ENCODE results near the gene IRX4.

IRX4 gene

DNA sequence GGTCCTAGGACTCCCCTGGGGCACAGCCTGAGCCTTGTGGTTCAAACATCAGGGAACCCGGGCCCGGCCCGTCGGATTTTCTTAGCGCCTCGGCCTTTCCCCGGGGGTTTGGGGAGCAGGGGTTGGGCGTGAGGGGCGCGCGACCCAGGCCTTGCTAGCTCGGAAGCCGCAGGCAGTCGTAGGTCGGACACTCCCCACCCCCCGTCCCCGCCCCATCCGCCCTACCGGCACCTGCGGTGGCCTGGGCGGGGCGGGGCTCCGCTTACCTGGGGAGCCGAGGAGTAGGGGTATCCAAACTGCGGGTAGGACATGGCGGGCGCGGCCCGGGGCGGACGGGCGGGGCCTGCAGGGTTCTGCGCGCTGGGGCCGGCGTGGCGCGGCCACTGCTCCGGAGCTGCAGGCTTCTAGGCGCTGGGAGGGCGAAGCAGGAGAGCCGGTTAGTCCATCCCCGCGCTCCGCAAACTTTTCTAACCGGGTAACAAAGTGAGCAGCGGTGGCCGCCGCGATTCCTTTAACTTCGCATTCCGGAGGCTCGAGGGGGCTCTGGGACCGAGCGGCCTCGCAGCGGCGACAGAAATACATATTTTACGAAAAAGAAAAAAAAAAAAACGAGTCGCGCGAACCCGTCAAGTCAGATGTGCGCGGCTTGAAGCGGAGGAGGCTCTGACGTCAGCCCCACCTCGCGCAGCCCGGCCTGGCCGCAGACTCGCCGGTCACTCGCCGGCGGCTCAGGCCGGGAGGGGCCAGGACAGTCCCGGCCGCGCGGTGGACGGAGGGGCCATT is at the start of gene IRX4:
IRX4 (minus strand) TSS at position 589 of the 783 bp plus-strand sequence; CDS start at position 311, 278 bp downstream.
- no peak for DNase-seq

DNA sequence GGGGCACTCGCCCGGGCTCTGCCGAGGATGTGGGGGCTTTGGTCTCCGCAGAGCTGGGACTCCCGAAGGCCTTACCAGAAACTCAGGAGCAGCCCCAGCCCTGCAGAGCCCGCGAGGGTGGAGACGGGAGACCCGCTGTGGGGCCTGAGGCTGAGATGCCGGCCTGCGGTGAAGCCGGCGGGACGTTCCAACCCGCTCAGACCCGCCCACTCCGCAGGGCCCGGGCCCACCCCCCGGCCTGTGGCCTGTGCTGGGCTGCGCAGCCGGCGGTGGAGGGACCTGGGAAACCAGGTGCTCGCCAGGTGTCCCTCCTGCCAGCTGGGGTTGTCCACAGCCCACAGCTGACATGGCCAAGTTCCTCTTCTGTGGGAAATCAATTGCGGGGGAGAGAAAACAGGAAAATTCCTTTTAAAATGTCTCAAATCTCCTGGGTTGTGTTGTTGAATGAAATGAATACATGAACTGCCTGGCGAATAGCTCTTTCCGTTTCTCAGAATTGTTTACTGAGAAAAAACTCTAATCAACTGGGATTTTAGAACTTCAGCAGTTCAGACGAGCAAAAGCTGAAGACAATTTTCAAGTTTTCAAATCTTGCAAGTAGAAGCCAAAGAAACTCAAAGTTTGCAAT is 49.0 kb upstream of the IRX4 start:
- peak; percentile 68 for DNase-seq

DNA sequence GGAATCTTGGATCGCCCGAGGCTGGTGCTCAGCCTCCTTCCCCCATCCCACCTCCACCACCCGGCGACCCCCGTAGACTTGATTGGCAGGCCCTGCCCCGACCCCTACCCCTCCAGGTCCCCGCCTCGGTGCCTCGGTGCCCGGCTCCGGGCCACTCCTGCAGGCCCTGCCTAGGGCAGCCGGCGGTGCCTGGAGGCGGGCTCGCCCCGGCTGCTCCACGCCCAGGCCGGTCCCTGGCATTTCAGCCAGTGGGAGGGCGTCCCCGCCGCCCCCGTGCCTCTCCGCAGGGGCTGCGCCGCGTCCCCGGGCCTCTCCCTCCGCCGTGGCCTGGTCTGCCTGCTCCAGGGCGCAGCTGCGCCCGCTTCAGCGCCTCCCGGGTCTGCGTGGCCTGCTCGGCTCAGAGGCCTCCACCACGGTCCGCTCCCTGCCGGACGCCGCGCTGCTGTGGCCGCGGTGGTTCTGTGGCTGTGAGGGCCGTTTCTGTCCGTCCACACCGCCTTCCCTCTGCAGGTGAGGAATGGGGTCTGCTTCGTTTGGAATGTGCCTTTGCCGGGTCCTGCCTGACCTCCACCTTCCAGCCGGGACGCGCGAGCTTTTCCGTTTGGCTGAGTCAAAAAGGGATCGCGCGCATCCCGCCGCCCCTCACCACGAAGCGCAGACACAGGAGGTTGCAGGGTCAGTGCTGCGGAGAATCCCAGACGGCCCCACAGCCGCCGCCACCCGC is 48.3 kb upstream of the IRX4 start:
- peak; percentile 64 for DNase-seq

DNA sequence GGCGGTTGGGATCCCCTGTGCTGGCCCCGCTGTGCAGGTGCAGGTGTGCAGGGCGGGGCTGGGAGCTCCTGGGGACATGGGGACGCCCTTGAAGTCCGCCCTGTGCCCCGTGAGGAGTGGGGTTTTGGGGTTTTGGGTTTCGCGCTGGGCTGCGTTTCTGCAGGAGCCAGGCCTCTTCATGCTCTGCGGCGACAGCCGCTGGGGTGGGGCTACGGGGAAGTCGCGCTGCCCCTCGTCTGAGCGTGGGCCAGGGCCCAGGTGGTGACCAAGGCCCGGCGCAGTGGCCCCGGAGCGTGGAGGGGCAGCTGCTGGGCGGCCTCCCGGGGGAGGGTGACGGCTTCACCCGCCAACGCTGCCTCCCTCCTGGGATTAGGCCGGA is 47.8 kb upstream of the IRX4 start:
- no peak for DNase-seq

DNA sequence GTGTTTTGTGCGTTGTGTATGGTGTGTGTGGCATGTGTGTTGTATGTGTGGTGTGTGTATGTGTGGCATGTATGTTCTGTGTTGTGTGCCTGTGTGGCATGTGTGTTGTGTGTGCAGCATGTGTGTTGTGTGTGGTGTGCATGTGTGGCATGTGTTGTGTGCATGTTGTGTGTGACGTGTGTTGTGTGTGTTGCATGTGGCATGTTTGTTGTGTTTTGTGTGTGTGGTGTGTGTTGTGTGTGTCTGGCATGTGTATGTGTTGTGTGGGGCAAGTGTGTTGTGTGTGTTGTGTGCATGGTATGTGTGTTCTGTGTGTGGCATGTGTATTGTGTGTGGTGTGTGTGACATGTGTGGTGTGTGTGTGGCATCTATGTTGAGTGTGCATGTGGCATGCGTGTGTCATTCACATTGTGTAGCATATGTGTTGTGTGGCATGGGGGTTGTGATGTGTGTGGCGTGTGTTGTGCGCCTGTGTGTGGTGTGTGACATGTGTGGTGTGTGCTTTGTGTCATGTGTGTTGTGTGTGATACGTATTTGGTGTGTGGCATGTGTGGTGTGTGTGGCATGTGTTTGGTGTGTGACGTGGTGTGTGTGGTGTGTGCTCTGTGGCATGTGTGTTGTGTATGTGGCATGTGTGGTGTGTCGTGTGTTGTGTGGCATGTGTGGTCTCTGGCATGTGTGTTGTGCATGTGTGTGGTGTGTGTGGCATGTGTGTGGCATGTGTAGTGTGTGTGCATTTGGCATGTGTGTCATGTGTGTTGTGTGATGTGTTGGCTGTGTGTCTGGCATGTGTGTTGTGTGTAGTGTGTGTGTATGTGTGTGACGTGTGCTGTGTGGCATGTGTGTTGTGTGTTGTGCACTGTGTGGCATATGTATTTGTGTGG is 46.6 kb upstream of the IRX4 start:
- DNase-seq, result no peak

DNA sequence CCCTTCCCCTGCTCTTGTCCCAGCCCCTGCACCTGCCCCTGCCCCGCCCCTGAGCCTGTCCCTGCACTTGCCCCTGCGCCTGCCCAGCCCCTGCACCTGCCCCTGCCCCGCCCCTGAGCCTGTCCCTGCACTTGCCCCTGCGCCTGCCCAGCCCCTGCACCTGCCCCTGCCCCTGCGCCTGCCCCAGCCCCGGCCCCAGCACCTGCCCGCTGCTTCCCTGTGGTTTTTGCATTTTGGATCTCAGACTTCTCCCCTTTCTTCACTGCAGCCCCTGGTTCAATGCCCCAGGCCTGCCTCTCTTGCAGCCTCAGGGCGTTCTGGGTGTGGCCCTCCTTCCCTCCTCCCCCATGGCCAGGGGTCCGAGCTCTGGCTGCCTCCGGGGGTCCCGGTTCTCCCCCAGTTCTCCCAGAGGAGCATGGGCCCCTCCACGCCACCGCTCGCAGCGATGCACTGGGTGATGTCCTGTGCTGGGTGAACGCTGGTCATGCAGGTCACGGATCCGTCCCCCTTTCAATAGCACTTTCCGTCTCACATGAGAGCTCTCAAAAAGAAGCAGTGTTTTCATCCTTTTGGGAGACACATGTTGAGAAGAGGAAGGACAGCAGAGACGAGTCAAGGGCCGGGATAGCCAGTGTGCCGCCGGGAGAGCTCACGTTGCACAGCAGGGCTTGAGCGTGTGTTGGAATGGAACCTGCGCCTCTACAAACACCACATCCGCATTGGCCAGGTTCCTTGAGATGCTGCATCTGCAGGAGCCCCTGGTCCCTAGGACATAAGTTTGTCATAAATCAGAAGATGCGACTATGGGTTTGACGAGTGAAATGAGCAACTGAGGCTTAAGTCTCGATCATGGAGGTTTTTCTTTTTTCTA is 44.0 kb upstream of the IRX4 start:
- DNase-seq, result no peak

DNA sequence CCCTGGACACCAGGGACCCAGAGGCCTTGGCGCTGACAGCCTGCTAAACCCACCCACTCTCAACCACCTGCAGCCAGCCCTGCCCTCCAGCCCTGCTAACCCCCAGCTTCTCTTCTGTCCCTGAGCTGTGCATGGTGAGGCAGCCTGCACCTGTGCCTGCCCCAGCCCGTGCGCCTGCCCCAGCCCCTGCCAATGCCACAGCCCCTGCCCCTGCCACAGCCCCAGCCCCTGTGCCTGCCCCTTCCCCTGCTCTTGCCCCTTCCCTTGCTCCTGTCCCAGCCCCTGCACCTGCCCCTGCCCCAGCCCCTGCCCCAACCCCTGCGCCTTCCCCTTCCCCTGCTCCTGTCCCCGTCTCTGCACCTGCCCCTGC is 43.3 kb upstream of the IRX4 start:
- no peak for DNase-seq

DNA sequence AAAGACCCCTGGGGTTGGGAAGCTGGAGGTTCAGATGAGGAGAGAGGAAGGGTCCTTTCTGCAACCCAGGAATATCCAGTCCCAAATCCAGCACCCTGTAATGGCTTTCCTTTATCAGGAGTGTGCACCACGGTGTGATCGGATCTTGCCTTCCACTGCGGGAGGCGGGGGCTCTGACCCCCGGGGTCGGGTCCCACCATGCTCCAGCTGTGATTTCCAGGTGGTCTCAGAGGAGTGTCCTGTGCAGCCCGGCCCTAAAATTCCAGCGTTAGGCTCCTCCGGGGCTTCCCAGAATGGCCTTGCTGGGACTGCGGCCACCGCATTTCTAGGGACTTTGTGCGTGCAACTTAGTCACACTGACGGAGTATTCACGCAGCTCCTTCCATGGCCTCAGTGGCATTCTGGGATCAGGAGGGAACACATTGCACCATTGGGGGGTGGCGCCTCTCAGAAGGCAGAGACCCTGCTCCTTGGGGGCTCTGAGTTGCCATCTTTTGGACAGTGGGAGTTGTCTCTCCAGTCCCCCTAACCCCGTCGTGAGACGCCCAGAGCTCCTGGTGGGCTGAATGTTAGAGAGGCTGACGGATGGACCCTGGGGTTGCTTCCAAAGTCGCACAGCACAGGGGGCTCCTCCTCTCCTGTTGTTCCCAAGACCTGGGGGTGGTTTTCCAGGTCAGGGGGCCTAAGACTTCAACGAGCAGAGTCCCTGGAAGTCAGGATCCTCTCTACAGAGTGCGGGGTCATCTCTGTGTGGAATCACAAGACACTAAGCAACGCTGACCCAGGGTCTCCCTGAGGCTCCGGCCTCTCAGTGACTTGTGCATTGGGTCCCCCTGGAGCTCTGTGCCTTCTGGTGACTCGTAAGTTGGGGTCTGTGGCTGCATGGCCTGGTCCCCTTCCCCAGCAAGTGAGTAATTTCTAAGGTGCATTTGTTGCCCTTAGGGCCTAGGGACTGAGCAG is 42.7 kb upstream of the IRX4 start:
- DNase-seq, result no peak

DNA sequence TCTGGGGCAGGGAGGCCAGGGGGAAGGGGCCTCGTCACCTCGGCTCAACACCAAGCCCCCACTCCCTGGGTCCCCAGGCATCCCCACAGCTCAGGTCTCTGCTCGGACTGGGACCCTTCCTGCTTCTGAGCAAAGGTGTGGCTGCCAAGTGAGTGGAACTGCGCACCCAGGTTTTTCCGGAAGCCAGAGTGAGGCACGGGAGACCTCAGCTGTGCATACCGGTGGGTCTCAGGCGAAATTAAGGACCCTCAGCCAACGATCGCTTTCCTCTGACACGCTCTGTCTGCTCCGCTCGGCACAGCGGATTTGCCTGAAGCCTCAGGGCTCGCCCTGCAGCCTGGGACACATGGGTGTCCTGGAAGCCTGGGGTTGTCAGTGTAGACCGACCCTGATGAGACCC is 41.0 kb upstream of the IRX4 start:
- no peak for DNase-seq

DNA sequence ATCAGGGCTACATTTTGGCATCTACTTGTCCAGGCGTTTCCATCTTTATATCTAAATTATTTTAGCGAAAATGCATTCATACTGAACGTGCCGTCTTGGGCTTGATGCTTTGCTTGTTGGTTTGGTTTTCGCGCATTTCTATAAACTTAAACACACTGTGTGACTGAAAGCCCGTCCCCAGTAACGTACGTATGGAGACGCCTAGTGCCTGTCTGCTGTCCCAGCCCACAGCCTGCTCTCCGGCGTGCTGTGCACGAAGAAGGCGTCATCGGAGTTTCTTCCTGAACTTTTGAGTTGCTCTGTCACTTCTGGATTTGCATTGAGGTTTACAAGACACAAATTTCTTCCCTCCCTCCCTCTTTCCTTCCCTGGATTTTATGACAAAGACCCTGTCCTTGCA is 40.6 kb upstream of the IRX4 start:
- no peak for DNase-seq

DNA sequence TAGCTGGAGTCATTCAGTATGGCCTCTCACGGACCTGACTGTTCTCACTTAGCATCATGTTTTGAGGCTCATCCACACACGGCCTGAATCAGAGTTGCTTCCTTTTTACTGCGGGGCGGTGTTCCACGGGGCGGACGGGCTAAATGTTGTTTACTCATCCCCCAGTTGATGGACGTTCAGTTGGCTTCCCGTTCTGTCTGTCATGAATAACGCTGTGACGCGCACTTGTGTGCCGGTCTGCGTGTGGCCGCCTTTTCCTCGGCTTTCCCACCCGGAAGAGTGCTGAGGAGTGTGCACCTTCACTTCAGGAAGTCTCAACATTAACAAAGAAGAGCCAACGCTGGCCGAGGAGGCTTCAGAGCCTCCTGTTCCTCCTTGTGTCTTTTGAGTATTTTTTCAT is 39.0 kb upstream of the IRX4 start:
- no peak for DNase-seq

DNA sequence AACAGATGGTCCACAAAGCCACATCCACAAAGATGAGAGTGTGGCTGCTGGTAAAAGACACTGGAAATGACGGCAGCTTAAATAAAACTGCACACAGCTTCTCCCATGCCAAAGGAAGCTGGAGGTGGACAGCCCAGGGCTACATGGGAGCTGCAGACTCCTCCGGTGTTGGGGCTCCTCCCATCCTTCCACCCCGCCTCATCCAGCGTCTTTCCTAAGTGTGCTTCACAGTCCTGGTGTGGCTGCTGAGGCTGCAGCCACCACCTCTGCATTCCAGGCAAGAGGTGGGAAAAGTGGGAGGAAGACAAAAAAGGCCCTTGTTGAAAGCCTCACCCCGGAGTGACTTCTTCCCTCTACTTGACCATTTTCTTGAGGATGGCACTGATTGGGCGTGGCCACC is 37.0 kb upstream of the IRX4 start:
- no peak for DNase-seq

DNA sequence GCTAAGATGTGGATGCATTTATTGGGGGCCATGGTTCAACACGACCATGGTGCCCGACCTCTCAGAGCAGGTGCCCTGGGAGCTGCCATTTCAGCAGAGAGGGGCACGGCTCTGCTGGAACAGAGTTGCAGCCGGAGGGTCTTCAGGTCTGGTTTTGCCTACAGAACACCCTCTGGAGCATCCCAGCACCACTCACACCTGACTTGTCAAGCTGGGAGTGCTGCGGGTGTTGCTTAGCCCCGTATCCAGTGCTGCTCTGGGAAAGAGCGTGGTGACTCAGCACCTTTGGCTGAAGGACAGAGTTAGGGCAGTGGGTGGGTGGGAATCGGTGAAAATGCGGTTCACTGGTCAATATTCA is 36.5 kb upstream of the IRX4 start:
- no peak for DNase-seq

DNA sequence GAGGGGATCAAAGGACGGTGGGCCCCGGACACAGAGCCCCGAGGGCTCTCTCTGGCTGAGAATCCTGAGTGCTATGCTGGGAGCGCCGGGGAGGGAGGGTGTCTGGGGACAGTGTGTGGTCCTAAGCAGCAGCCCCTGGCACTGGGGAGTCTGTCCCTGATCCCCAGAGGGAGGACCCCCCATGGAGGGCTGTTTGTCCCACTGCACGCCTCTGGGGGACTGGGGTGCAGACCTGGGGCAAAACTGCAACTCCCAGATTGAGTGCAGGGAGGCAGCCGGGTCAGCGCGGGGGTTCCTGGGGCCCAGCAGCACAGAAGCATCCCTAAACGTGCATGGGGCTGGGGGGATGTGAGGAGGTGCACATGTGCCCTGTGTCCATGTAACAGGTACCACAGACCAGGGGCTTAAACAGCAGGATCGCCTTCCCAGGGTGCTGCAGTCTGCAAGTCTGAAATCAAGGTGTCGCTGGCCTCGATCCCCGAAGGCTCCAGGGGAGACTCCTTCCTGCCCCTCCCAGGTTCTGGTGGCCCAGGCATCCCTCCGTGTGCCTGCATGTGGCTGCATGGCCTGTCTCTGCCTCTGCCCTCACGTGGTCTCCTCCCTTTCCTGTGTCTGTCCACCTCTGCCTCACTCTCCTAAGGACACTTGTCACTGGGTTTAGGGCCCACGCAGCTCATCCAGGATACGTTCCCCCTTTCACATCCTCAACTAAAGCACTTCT is 35.9 kb upstream of the IRX4 start:
- no peak for DNase-seq

DNA sequence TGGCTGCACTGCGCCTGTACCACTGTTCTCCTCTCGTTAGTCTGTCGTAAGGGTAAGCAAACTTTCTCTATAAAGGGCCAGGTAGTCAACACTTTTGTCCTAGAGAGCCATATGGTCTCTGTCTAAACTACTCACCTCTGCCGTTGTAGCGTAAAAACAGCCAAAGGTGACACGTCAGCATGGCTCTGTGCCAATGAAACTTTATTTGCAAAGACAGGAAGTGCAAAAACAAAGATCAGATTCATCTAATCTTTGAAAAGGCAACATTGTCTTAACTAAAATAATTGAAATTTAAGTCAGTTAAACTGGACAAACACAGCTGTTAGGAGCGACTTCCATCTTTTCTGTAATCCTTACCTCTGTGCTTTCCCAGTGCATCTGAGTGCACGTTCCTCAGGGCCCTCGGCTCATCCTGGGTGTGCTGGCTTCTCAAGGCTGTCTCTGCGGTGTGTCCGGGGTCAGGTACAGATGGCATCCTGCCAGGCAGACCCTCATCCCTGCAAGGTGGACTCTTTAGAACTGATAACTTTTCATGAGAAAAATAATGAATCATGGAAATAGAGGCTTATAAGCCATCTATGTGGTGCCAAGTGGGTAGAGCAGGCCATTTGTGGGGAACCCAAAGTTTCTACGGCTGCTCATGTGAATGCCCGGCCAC is 35.2 kb upstream of the IRX4 start:
- DNase-seq, result no peak

DNA sequence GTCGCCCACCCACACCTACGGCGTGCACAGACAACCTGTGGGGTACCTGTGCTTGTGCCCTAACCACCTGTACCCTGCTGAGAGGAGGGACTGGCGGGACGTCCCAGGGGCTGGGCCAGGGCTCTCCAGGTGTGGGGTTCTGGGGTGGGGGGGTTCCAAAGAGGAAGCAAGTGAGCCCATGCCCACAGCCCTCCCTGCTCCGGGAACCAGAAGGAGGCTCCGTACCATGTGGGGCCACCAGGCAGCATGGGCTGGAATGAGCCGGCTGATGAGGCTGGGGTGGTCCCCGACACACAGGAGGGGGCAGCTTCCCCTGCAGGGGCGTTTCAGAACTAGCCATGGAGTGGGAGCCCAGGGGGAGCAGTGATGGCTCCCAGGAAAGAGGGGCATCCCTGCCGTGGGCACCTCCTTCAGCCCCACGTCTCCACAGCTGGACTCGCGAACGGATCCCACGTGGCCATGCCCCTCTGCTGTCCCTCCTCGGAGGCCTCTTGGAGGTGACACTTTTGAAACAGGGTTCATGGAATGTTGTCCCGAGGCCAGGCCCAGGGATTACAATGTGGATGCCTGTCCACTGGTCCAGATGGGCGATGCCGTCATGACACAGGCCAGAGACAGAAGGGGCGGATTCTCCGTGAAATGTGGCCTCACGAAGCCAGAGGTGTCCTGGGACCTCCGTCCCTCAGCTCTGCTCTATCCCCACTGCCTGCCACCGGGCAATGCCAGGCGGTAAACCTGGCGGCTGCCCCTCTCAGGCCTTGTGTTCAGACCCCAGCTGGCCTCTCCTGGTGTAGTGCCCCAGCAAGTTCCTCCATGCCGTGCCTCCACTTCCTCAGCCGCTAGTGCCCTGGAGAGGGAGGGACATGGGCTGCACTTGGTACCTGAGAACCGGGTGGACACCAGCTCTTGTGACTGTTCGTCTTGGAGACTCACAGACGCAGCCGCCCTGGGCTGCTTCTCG is 33.6 kb upstream of the IRX4 start:
- no peak for DNase-seq

DNA sequence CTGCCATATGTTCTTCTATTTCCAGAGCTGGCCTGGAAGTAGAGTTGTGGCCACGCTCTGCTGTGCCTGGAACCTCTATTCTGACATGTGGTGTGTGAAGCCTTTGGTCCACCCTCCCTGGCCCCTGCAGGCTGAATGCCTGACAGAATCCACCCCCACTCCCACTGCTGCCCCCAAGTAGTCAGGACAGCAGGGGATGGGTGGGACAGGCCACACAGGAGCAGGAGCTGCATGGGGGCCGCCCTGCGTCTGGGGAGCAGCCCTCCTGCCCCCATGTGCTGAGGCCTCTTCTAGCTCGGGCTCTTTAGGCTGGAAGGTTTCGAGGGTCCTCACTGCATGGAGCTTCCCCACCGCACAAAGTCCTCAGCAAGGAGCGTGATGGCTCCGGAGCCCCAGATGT is 32.6 kb upstream of the IRX4 start:
- no peak for DNase-seq

DNA sequence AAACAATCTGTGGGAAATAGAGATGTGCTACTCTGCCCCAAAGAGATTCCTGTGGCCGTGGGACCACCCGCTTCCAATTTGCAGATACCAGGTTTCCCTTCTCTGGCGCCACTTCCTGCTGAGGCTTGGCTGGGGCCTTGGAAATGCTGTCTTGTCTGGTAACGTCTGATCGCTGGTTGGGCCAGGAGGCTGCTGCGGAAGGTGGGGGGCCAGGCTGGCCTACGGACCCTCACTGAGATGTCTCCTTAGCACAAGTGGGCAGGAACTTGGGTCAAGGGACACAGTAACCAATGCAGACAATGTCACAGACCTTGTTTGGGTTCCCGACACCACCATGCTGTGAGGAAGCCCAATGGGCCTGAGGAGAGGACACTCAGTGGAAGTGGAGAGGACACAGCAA is 31.7 kb upstream of the IRX4 start:
- no peak for DNase-seq

DNA sequence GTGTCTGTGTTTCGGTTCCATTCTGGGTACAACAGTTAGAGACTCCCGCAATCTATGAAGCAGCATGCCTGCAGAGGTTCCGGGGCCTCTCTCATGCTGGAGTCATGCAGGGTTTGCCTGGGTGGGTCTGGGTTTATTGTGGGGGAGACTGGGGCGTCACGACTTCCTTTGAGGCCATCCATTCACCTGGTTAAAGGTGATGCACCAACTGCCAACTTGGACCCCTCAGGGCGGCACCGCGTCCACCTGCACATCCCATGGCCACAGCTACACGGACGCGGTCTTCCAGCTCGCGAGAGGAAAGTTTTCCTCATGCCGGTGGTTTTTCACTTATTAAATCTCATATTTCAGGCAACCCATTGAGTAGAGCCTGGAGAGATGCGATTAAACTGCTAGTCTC is 30.9 kb upstream of the IRX4 start:
- no peak for DNase-seq
